HL-60 (cell line): ENCODE results near the gene HPCAL1.

Experiments
- DNase-seq, 2 experiments: peaks; one replicate each; pipeline ENCODE4 v3.0.0-alpha.2; 2010 to 2020; ENCODE audit warnings: low read depth in 1 of 2, low spot score in 1 of 2
- H3K27ac ChIP-seq: fragments of 250-450 bp; sonication (Bioruptor Pico); replicated peaks from 2 replicates; pipeline ENCODE4 v1.5.1; 2020; ENCODE audit warnings: mild to moderate bottlenecking, moderate library complexity
- H3K27me3 ChIP-seq: fragments of 250-450 bp; sonication (Bioruptor Pico); 2 replicates; pipeline ENCODE4 v1.5.1; 2021; ENCODE audit warnings: mild to moderate bottlenecking, moderate library complexity; ENCODE audit not compliant: insufficient read depth, poor library complexity, severe bottlenecking
- H3K4me3 ChIP-seq: replicated peaks from 2 replicates; pipeline ENCODE4 v1.5.1; 2011; ENCODE audit warnings: mild to moderate bottlenecking, control low read depth, low read length; ENCODE audit not compliant: insufficient read depth
- GABPA ChIP-seq: IDR thresholded peaks from 2 replicates; pipeline ENCODE4 v1.6.1; 2012; ENCODE audit warnings: low read depth
- POLR2AphosphoS5 ChIP-seq: IDR thresholded peaks from 2 replicates; pipeline ENCODE4 v1.6.1; 2012; ENCODE audit warnings: low read depth
- SPI1 ChIP-seq: IDR thresholded peaks from 2 replicates; pipeline ENCODE4 v1.6.1; 2012; ENCODE audit warnings: low read depth, mild to moderate bottlenecking, borderline replicate concordance
- TF ChIP-seq, protein P1 (sequence below): IDR thresholded peaks from one replicate; pipeline ENCODE4 v1.5.1; 2011; ENCODE audit warnings: low read length, control low read depth, inconsistent platforms; ENCODE audit not compliant: insufficient read depth
- TF ChIP-seq, protein P2 (sequence below): IDR thresholded peaks from 2 replicates; pipeline ENCODE4 v1.6.1; 2012; ENCODE audit warnings: low read depth; ENCODE audit not compliant: insufficient replicate concordance

Gene HPCAL1

DNA sequence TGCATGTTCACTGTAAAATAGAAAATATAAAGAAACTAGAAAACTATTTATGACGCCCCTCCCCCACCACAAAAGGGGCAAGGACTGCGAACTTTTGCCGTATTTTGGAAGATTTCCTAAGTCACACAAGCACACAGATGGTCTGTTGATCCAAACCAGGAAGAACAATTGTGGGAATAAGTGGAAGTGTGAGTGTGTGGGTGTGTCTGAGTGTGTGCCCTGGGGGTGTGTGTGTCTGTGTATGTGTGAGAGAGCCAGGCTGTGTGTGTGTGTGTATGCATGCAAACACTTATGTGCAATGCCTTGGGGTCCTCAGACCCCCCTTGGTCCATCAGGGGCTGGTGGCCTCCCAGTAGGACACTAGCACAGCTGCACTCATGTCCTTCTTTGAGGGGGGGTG, 43.1 kb downstream of the HPCAL1 start:
- no peak for TF ChIP-seq POLR2AphosphoS5
- TF ChIP-seq GABPA: no peak
- TF ChIP-seq, protein P1, sequence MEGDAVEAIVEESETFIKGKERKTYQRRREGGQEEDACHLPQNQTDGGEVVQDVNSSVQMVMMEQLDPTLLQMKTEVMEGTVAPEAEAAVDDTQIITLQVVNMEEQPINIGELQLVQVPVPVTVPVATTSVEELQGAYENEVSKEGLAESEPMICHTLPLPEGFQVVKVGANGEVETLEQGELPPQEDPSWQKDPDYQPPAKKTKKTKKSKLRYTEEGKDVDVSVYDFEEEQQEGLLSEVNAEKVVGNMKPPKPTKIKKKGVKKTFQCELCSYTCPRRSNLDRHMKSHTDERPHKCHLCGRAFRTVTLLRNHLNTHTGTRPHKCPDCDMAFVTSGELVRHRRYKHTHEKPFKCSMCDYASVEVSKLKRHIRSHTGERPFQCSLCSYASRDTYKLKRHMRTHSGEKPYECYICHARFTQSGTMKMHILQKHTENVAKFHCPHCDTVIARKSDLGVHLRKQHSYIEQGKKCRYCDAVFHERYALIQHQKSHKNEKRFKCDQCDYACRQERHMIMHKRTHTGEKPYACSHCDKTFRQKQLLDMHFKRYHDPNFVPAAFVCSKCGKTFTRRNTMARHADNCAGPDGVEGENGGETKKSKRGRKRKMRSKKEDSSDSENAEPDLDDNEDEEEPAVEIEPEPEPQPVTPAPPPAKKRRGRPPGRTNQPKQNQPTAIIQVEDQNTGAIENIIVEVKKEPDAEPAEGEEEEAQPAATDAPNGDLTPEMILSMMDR: no peak
- TF ChIP-seq, protein P2, sequence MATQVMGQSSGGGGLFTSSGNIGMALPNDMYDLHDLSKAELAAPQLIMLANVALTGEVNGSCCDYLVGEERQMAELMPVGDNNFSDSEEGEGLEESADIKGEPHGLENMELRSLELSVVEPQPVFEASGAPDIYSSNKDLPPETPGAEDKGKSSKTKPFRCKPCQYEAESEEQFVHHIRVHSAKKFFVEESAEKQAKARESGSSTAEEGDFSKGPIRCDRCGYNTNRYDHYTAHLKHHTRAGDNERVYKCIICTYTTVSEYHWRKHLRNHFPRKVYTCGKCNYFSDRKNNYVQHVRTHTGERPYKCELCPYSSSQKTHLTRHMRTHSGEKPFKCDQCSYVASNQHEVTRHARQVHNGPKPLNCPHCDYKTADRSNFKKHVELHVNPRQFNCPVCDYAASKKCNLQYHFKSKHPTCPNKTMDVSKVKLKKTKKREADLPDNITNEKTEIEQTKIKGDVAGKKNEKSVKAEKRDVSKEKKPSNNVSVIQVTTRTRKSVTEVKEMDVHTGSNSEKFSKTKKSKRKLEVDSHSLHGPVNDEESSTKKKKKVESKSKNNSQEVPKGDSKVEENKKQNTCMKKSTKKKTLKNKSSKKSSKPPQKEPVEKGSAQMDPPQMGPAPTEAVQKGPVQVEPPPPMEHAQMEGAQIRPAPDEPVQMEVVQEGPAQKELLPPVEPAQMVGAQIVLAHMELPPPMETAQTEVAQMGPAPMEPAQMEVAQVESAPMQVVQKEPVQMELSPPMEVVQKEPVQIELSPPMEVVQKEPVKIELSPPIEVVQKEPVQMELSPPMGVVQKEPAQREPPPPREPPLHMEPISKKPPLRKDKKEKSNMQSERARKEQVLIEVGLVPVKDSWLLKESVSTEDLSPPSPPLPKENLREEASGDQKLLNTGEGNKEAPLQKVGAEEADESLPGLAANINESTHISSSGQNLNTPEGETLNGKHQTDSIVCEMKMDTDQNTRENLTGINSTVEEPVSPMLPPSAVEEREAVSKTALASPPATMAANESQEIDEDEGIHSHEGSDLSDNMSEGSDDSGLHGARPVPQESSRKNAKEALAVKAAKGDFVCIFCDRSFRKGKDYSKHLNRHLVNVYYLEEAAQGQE: no peak
- no peak for TF ChIP-seq SPI1
- Histone ChIP-seq H3K27me3 (no peaks in the 10 kb centered on the region), H3K27ac (no peak overlapping the region), H3K4me3 (no peak overlapping the region)
- no peak for DNase-seq

DNA sequence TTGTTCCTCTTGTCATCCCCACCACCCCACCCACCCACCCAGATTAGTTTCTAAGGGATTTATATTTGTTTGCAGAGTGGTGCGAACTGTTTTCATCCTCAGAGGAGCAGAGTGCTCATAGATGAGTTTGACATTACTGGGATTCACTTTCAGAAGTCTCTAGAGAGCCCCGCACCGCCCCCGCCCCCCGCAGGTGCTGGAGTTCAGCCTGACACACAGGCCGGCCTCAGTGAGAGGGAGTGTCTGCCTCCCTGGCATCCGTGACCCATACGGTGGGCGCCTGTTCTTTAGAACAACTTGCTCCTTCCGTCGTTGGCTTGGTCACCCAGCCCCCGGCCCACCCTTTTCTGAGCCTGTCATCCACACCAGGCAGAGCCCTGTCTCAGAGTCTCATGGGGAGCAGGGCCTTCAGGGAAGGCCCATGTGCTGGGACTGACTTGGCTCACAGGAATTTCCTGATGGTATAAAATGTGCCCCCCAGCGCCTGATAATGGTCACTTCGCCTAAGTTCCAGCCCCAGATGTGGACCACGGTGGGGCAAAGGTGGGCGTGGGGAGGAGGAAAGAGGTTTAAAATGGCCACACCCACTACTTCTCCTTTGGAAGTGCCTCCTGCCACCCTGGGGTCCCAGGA, 44.3 kb downstream of the HPCAL1 start:
- no peak for DNase-seq
- no peaks in the 10 kb centered on the region for H3K27me3 ChIP-seq
- no peak overlapping the region for H3K4me3 ChIP-seq
- TF ChIP-seq GABPA: no peak
- TF ChIP-seq, protein P1: no peak
- TF ChIP-seq, protein P2: no peak
- TF ChIP-seq POLR2AphosphoS5: no peak
- TF ChIP-seq SPI1: no peak
- H3K27ac ChIP-seq: no peak overlapping the region

DNA sequence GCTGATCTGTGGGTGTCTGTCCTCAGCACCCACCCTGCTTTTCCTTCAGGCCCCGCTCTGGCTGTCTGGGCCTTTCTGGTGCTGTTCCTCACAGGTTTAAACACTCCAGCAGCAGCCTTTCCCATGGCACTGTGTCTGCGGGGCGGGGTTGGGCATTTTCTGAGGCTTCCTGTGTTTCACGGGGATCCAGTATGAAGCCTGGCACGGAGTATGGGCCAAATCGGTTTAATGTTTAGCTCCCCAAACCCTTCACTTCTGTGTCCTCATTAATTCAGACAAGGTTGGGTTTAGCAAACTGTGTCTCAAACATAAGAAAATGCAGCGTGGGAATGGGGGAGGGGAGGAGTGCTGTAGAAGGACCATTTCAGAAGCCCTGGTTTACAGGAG, 44.9 kb downstream of the HPCAL1 start:
- no peak overlapping the region for H3K4me3 ChIP-seq
- DNase-seq: no peak
- no peak overlapping the region for H3K27ac ChIP-seq
- TF ChIP-seq GABPA: no peak
- no peak for TF ChIP-seq SPI1
- TF ChIP-seq, protein P1: no peak
- TF ChIP-seq, protein P2: no peak
- TF ChIP-seq POLR2AphosphoS5: no peak
- no peaks in the 10 kb centered on the region for H3K27me3 ChIP-seq
